Mesendoderm (in vitro differentiated cells): ENCODE data around the gene TNIK.

Source experiments
- DNase-seq: peaks from one replicate; pipeline ENCODE4 v3.0.0; 2013
- H2AK5ac ChIP-seq: 2 replicates; pipeline ENCODE4 v1.6.1; 2013; ENCODE audit warnings: low read length, inconsistent platforms
- H2BK120ac ChIP-seq: 2 replicates; pipeline ENCODE4 v1.6.1; 2013; ENCODE audit warnings: low read depth, mild to moderate bottlenecking, low read length, moderate library complexity, mixed read lengths
- H2BK15ac ChIP-seq: replicated peaks from 2 replicates; pipeline ENCODE4 v1.6.1; 2013; ENCODE audit warnings: low read depth, mild to moderate bottlenecking, moderate library complexity
- H2BK5ac ChIP-seq: 2 replicates; pipeline ENCODE4 v1.6.1; 2013; ENCODE audit warnings: low read length, inconsistent platforms
- H3K18ac ChIP-seq: 2 replicates; pipeline ENCODE4 v1.6.1; 2013; ENCODE audit warnings: mild to moderate bottlenecking, low read length, mixed read lengths
- H3K23ac ChIP-seq: one replicate; pipeline ENCODE4 v1.6.1; 2013; ENCODE audit warnings: low read length
- H3K27ac ChIP-seq: 2 replicates; pipeline ENCODE4 v1.5.1; 2013; ENCODE audit warnings: low read depth, mild to moderate bottlenecking, inconsistent platforms, low read length, moderate library complexity
- H3K27me3 ChIP-seq: 2 replicates; pipeline ENCODE4 v1.6.1; 2013; ENCODE audit warnings: low read length, control low read depth, mild to moderate bottlenecking, inconsistent platforms; ENCODE audit not compliant: insufficient read depth, poor library complexity
- H3K36me3 ChIP-seq: 2 replicates; pipeline ENCODE4 v1.6.1; 2013; ENCODE audit warnings: low read length, inconsistent platforms; ENCODE audit not compliant: control insufficient read depth, insufficient read depth
- H3K4ac ChIP-seq: one replicate; pipeline ENCODE4 v1.6.1; 2013; ENCODE audit warnings: low read depth, mild to moderate bottlenecking, low read length, moderate library complexity
- H3K4me1 ChIP-seq: 2 replicates; pipeline ENCODE4 v1.6.1; 2013; ENCODE audit warnings: low read depth, low read length, inconsistent platforms; ENCODE audit not compliant: control insufficient read depth
- H3K4me2 ChIP-seq: 2 replicates; pipeline ENCODE4 v1.6.1; 2013; ENCODE audit warnings: low read length
- H3K4me3 ChIP-seq: 2 replicates; pipeline ENCODE4 v1.5.1; 2013; ENCODE audit warnings: mild to moderate bottlenecking, low read length
- H3K56ac ChIP-seq: one replicate; pipeline ENCODE4 v1.6.1; 2013; ENCODE audit warnings: low read length
- H3K79me1 ChIP-seq: 2 replicates; pipeline ENCODE4 v1.6.1; 2013; ENCODE audit warnings: low read length, inconsistent platforms
- H3K79me2 ChIP-seq: 2 replicates; pipeline ENCODE4 v1.6.1; 2013; ENCODE audit warnings: mild to moderate bottlenecking, low read length; ENCODE audit not compliant: control insufficient read depth, insufficient read depth
- H3K9ac ChIP-seq: 2 replicates; pipeline ENCODE4 v1.6.1; 2013; ENCODE audit warnings: low read length, inconsistent platforms
- H4K5ac ChIP-seq: one replicate; pipeline ENCODE4 v1.6.1; 2013; ENCODE audit warnings: low read length
- H4K8ac ChIP-seq: one replicate; pipeline ENCODE4 v1.6.1; 2013; ENCODE audit warnings: low read depth, mild to moderate bottlenecking, control low read depth, low read length, moderate library complexity
- WGBS: extraction: QIAGEN DNeasy Blood & Tissue Kit; methylation state at CpG from one replicate; pipeline ENCODE4 v1.1.7; 2013; ENCODE audit warnings: low lambda C conversion rate, missing lambda C conversion rate; ENCODE audit not compliant: insufficient coverage; ENCODE audit errors: extremely low coverage; 5-methylcytosine and 5-hydroxymethylcytosine counted together

The TNIK gene

GRCh38 chr3:171138027-171138426 lies 322.2 kb downstream of the TNIK start:
- Histone ChIP-seq H3K27ac (no peak overlapping the region), H3K4me3 (no peak overlapping the region), H2BK5ac (no peak overlapping the region), H3K79me2 (no peaks in the 10 kb centered on the region), H3K4me1 (no peaks in the 10 kb centered on the region), H2BK15ac (no peak overlapping the region), H4K5ac (no peak overlapping the region), H3K27me3 (no peaks in the 10 kb centered on the region), H3K4me2 (no peak overlapping the region), H3K79me1 (no peaks in the 10 kb centered on the region), H2BK120ac (no peak overlapping the region), H3K36me3 (no peaks in the 10 kb centered on the region), H3K18ac (no peak overlapping the region), H3K23ac (no peak overlapping the region), H3K56ac (no peak overlapping the region), H2AK5ac (no peak overlapping the region), H3K4ac (no peak overlapping the region), H4K8ac (no peak overlapping the region), H3K9ac (no peak overlapping the region)
- no CpG with 5 or more reads among the region's 2 CpGs for WGBS
- no peak for DNase-seq

DNA sequence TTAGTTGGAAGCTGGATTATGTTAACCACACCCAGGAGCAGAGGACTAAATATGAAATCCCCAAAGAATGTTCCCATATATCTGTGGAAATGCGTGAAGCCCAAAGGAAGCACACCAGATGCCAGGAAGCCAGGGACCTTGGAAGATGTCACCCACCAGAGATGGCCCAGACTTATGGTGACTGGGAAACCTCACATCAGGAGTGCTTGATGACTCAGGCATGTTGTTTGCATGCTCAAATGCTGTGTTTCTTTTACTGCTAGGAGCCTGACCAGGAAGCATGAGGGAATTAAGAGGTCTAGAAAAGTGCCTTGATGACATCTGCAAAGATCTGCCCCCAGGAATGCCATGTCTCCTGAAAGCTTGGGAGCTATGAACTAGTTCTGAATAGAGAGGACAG lies 324.7 kb downstream of the TNIK start:
- H3K4ac ChIP-seq: no peak overlapping the region
- H3K9ac ChIP-seq: no peak overlapping the region
- no peaks in the 10 kb centered on the region for H3K4me1 ChIP-seq
- H3K4me3 ChIP-seq: no peak overlapping the region
- WGBS: no CpG with 5 or more reads among the region's 1 CpG
- no peak overlapping the region for H3K23ac ChIP-seq
- H2BK120ac ChIP-seq: no peak overlapping the region
- H2BK5ac ChIP-seq: no peak overlapping the region
- no peaks in the 10 kb centered on the region for H3K36me3 ChIP-seq
- no peak overlapping the region for H2AK5ac ChIP-seq
- no peaks in the 10 kb centered on the region for H3K79me1 ChIP-seq
- no peak overlapping the region for H3K27ac ChIP-seq
- no peak overlapping the region for H3K18ac ChIP-seq
- H2BK15ac ChIP-seq: no peak overlapping the region
- DNase-seq: no peak
- no peaks in the 10 kb centered on the region for H3K27me3 ChIP-seq
- H3K56ac ChIP-seq: no peak overlapping the region
- no peak overlapping the region for H3K4me2 ChIP-seq
- H3K79me2 ChIP-seq: no peaks in the 10 kb centered on the region
- H4K5ac ChIP-seq: no peak overlapping the region
- no peak overlapping the region for H4K8ac ChIP-seq

DNA sequence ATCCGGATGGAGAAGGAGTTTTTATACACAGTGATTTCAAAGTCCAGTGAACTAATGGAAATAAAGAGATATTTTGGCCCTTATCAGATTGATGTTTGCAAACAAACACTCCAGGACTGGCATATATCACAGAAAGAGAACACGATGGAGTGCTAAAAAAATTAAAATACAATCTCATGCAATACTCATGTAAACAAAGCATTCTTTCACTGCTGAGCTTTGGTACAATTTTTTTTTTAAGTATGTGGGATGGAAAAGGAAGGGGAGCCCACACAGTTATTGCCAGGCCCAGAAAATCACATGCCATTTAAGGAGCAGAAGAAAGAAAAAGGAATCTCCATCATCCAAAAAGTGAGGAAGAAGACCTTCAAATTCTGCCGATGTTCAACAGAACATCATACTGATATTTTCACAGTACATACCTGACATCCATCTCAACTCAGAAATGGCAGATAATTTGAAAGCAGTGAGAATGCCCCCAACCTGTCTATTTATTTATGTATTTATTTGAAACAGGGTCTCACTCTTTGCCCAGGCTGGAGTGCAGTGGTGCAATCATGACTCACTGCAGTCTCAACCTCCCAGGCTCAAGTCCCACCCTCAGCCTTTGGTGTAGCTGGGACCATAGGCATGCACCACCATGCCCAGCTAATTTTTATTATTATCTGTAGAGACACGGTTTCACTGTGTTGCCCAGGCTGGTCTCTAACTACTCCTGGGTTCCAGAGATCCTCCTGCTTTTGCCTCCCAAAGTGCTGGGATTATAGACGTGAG lies 326.2 kb downstream of the TNIK start:
- Histone ChIP-seq H3K27ac (no peak overlapping the region), H4K8ac (no peak overlapping the region), H3K56ac (no peak overlapping the region), H2AK5ac (no peak overlapping the region), H3K4me3 (no peak overlapping the region), H3K4me1 (peaks cover 7% of the 10 kb centered on the region), H3K23ac (peak overlapping the region; percentile 25), H3K18ac (no peak overlapping the region), H2BK15ac (no peak overlapping the region), H3K79me1 (no peaks in the 10 kb centered on the region), H2BK120ac (no peak overlapping the region), H2BK5ac (no peak overlapping the region), H4K5ac (no peak overlapping the region), H3K79me2 (no peaks in the 10 kb centered on the region), H3K4ac (no peak overlapping the region), H3K4me2 (no peak overlapping the region), H3K9ac (no peak overlapping the region), H3K36me3 (no peaks in the 10 kb centered on the region), H3K27me3 (no peaks in the 10 kb centered on the region)
- no CpG with 5 or more reads among the region's 5 CpGs for WGBS
- DNase-seq: no peak

GRCh38 chr3:171133337-171133736 lies 326.9 kb downstream of the TNIK start:
- H2BK5ac ChIP-seq: no peak overlapping the region
- no peak overlapping the region for H3K9ac ChIP-seq
- peaks cover 7% of the 10 kb centered on the region for H3K4me1 ChIP-seq
- H3K4me2 ChIP-seq: no peak overlapping the region
- no peak overlapping the region for H3K4ac ChIP-seq
- no peaks in the 10 kb centered on the region for H3K79me2 ChIP-seq
- H3K4me3 ChIP-seq: no peak overlapping the region
- H4K5ac ChIP-seq: no peak overlapping the region
- DNase-seq: no peak
- WGBS: no CpG with 5 or more reads among the region's 5 CpGs
- H2AK5ac ChIP-seq: no peak overlapping the region
- H3K36me3 ChIP-seq: no peaks in the 10 kb centered on the region
- H3K27me3 ChIP-seq: no peaks in the 10 kb centered on the region
- no peak overlapping the region for H3K27ac ChIP-seq
- no peak overlapping the region for H2BK15ac ChIP-seq
- H4K8ac ChIP-seq: no peak overlapping the region
- H3K23ac ChIP-seq: no peak overlapping the region
- no peak overlapping the region for H2BK120ac ChIP-seq
- no peak overlapping the region for H3K18ac ChIP-seq
- H3K79me1 ChIP-seq: no peaks in the 10 kb centered on the region
- no peak overlapping the region for H3K56ac ChIP-seq

DNA sequence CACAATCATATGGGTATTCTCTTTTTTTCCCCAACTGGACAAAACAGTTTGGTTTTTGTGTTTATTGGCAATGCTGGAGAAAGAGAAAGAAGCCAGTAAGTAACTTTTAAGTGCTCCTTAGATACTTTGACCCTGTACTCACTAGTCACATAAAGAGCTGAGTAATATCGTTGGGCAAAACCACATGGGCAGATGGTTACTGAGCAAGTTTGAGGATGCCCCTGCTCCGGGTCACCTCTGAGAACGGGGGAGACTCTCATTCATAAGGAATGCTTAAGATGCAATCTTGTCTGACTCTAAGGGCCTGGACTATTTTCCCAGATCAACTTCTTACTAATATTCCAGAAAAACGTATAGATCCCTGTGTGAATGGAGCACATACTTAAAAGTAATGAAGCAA lies 327.3 kb downstream of the TNIK start:
- no peaks in the 10 kb centered on the region for H3K36me3 ChIP-seq
- no peak overlapping the region for H3K4ac ChIP-seq
- no peaks in the 10 kb centered on the region for H3K79me1 ChIP-seq
- no peak overlapping the region for H2AK5ac ChIP-seq
- DNase-seq: no peak
- no peak overlapping the region for H4K5ac ChIP-seq
- H3K27me3 ChIP-seq: no peaks in the 10 kb centered on the region
- no peak overlapping the region for H3K9ac ChIP-seq
- no peak overlapping the region for H3K56ac ChIP-seq
- H3K4me2 ChIP-seq: no peak overlapping the region
- no peak overlapping the region for H2BK120ac ChIP-seq
- H3K23ac ChIP-seq: no peak overlapping the region
- no peak overlapping the region for H4K8ac ChIP-seq
- no peak overlapping the region for H2BK5ac ChIP-seq
- no CpG with 5 or more reads among the region's 4 CpGs for WGBS
- H3K18ac ChIP-seq: no peak overlapping the region
- no peak overlapping the region for H3K4me3 ChIP-seq
- no peak overlapping the region for H3K27ac ChIP-seq
- peaks cover 7% of the 10 kb centered on the region for H3K4me1 ChIP-seq
- H3K79me2 ChIP-seq: no peaks in the 10 kb centered on the region
- H2BK15ac ChIP-seq: no peak overlapping the region

GRCh38 chr3:171129827-171130226 lies 330.4 kb downstream of the TNIK start:
- no peak overlapping the region for H3K4me3 ChIP-seq
- no CpG with 5 or more reads among the region's 2 CpGs for WGBS

More at GRCh38 chr3:171129827-171130226, 330.4 kb downstream of the TNIK start:
- no peaks in the 10 kb centered on the region for H3K79me2 ChIP-seq
- H3K18ac ChIP-seq: no peak overlapping the region
- H3K27ac ChIP-seq: no peak overlapping the region
- H4K5ac ChIP-seq: no peak overlapping the region
- no peak overlapping the region for H3K23ac ChIP-seq
- no peak overlapping the region for H2BK120ac ChIP-seq
- no peak overlapping the region for H3K4me2 ChIP-seq
- no peak overlapping the region for H3K56ac ChIP-seq
- H2BK15ac ChIP-seq: no peak overlapping the region
- no peak overlapping the region for H3K4ac ChIP-seq
- H2BK5ac ChIP-seq: no peak overlapping the region
- no peaks in the 10 kb centered on the region for H3K36me3 ChIP-seq
- no peak overlapping the region for H3K9ac ChIP-seq
- H4K8ac ChIP-seq: no peak overlapping the region
- H3K79me1 ChIP-seq: no peaks in the 10 kb centered on the region
- DNase-seq: no peak
- H3K4me1 ChIP-seq: peaks cover 7% of the 10 kb centered on the region
- no peaks in the 10 kb centered on the region for H3K27me3 ChIP-seq
- H2AK5ac ChIP-seq: no peak overlapping the region
